ENCODE measurements around the gene LEMD2.

Gene LEMD2

GRCh38 chr6:33738153-33738552 lies 50.8 kb downstream of the LEMD2 start:
- DNase-seq (ENCODE audit: low read depth): no peak

- DNase-seq (ENCODE audit: low read depth): no peak
These were observed 51.5 kb downstream of the LEMD2 start for GRCh38 chr6:33737267-33738026.

- DNase-seq (ENCODE audit: low read depth): no peak
These were observed 53.7 kb downstream of the LEMD2 start for GRCh38 chr6:33735216-33735615.

GRCh38 chr6:33733709-33734007 lies 55.3 kb downstream of the LEMD2 start:
- no peak for DNase-seq (ENCODE audit: low read depth)

GRCh38 chr6:33732817-33733708 lies 55.9 kb downstream of the LEMD2 start:
- DNase-seq (ENCODE audit: low read depth): no peak

- DNase-seq (ENCODE audit: low read depth): no peak
These were observed 56.5 kb downstream of the LEMD2 start for GRCh38 chr6:33732385-33732784.

- DNase-seq (ENCODE audit: low read depth): no peak
These were observed 57.1 kb downstream of the LEMD2 start for GRCh38 chr6:33731751-33732282.

- DNase-seq (ENCODE audit: low read depth): no peak
These were observed 57.9 kb downstream of the LEMD2 start for GRCh38 chr6:33731035-33731434.

- no peak for DNase-seq (ENCODE audit: low read depth)
These were observed 58.3 kb downstream of the LEMD2 start for GRCh38 chr6:33730611-33731010.

GRCh38 chr6:33729059-33729458 lies 59.9 kb downstream of the LEMD2 start:
- DNase-seq (ENCODE audit: low read depth): no peak

GRCh38 chr6:33728438-33728837 lies 60.5 kb downstream of the LEMD2 start:
- no peak for DNase-seq (ENCODE audit: low read depth)

GRCh38 chr6:33727932-33728331 lies 61.0 kb downstream of the LEMD2 start:
- no peak for DNase-seq (ENCODE audit: low read depth)

GRCh38 chr6:33727126-33727525 lies 61.8 kb downstream of the LEMD2 start:
- no peak for DNase-seq (ENCODE audit: low read depth)

GRCh38 chr6:33726696-33727095 lies 62.2 kb downstream of the LEMD2 start:
- no peak for DNase-seq (ENCODE audit: low read depth)

GRCh38 chr6:33725891-33726673 lies 62.8 kb downstream of the LEMD2 start:
- no peak for DNase-seq (ENCODE audit: low read depth)

- DNase-seq (ENCODE audit: low read depth): no peak
These were observed 63.7 kb downstream of the LEMD2 start for GRCh38 chr6:33725222-33725621.

- no peak for DNase-seq (ENCODE audit: low read depth)
These were observed 64.6 kb downstream of the LEMD2 start for GRCh38 chr6:33724102-33725023.

- no peak for DNase-seq (ENCODE audit: low read depth)
These were observed 65.4 kb downstream of the LEMD2 start for GRCh38 chr6:33723371-33724085.

GRCh38 chr6:33722103-33722623 lies 66.8 kb downstream of the LEMD2 start:
- no peak for DNase-seq (ENCODE audit: low read depth)

GRCh38 chr6:33721508-33721907 lies 67.4 kb downstream of the LEMD2 start:
- DNase-seq (ENCODE audit: low read depth): no peak
